ENCODE data around the gene AMPD3. TPM values are rescaled to one million over a fixed set of nuclear protein-coding genes. Genes with fewer than 3 reads are reported as not detected.
"Not testable (repeated sequence)": the region's sequence is repeated elsewhere in the genome, so short reads cannot be mapped to it uniquely, and the experiment has no call there.

AMPD3 gene
- total and polyA plus RNA-seq, 4 donors = 3.8 to 29.0 (median 24.2) TPM

- TF ChIP-seq CTCF (IDR thresholded peaks at IDR 0.05; ENCODE audit: control extremely low read depth, extremely low read depth) = no peak
- Histone ChIP-seq H3K9ac (ENCODE audit: insufficient read depth in 1 of 2, low read length in 2 of 2) (no peak overlapping the region), H3K27ac (ENCODE audit: low read depth in 1 of 2, low read length in 1 of 2) (no peak overlapping the region), H3K9me3 (ENCODE audit: control insufficient read depth in 4 of 4, insufficient read depth in 3 of 4, low read length in 3 of 4) (peaks cover 0 to 2% (median 0%) of the 10 kb centered on the region in 4 donors), H3K27me3 (ENCODE audit: control insufficient read depth in 3 of 3, insufficient read depth in 3 of 3, low read length in 2 of 3) (no peaks in the 10 kb centered on the region), H3K36me3 (ENCODE audit: control insufficient read depth in 4 of 4, insufficient read depth in 4 of 4, low read length in 4 of 4) (no peaks in the 10 kb centered on the region), H3K4me1 (ENCODE audit: control insufficient read depth in 5 of 5, insufficient read depth in 5 of 5, low read length in 5 of 5) (no peaks in the 10 kb centered on the region), H3K4me3 (no peak overlapping the region)
- no peak for DNase-seq
- ATAC-seq (ENCODE audit: insufficient read depth, low FRiP score) = no peak
- WGBS, 2 donors = 40 to 42% methylated on average over 1 of the region's 1 CpG
Observed at GRCh38 chr11:10432493-10432892, 22.6 kb upstream of the AMPD3 start.

- no peak overlapping the region for H3K27ac ChIP-seq (ENCODE audit: low read depth in 1 of 2, low read length in 1 of 2)
- no peaks in the 10 kb centered on the region for H3K27me3 ChIP-seq (ENCODE audit: control insufficient read depth in 3 of 3, insufficient read depth in 3 of 3, low read length in 2 of 3)
- no peak overlapping the region for H3K9ac ChIP-seq (ENCODE audit: insufficient read depth in 1 of 2, low read length in 2 of 2)
- no peaks in the 10 kb centered on the region for H3K36me3 ChIP-seq (ENCODE audit: control insufficient read depth in 4 of 4, insufficient read depth in 4 of 4, low read length in 4 of 4)
- 93 to 97% methylated on average over 1 of the region's 1 CpG for WGBS, 2 donors
- no peaks in the 10 kb centered on the region for H3K4me1 ChIP-seq (ENCODE audit: control insufficient read depth in 5 of 5, insufficient read depth in 5 of 5, low read length in 5 of 5)
- no peak overlapping the region for H3K4me3 ChIP-seq
- no peak for TF ChIP-seq CTCF (IDR thresholded peaks at IDR 0.05; ENCODE audit: control extremely low read depth, extremely low read depth)
- ATAC-seq (ENCODE audit: insufficient read depth, low FRiP score) = no peak
- DNase-seq = no peak
- peaks cover 0 to 2% (median 0%) of the 10 kb centered on the region in 4 donors for H3K9me3 ChIP-seq (ENCODE audit: control insufficient read depth in 4 of 4, insufficient read depth in 3 of 4, low read length in 3 of 4)
Observed at GRCh38 chr11:10432971-10433370, 22.1 kb upstream of the AMPD3 start.

DNA sequence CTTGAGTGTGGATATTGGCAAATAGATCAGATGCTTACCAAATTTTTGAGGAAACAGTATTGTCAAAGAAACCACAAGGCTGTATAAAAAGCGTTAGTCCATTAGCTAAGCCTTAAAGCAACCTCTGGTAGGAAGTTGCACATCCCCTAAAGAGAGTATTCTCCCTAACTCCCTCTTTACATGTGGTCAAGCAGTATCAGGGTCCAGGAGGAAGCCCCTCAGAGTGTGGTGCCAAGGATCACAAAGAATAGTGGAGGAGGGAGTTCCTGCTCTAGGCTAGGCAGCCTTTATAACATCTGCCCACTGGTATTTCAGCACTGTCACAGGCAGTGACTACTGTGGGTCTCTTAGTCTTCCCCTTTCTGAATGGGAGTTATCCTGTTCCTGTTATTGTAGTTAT lies 18.8 kb upstream of the AMPD3 start:
- Histone ChIP-seq H3K4me1 (ENCODE audit: control insufficient read depth in 5 of 5, insufficient read depth in 5 of 5, low read length in 5 of 5) (no peaks in the 10 kb centered on the region), H3K9ac (ENCODE audit: insufficient read depth in 1 of 2, low read length in 2 of 2) (no peak overlapping the region), H3K4me3 (no peak overlapping the region), H3K9me3 (ENCODE audit: control insufficient read depth in 4 of 4, insufficient read depth in 3 of 4, low read length in 3 of 4) (no peaks in the 10 kb centered on the region), H3K27ac (ENCODE audit: low read depth in 1 of 2, low read length in 1 of 2) (no peak overlapping the region), H3K36me3 (ENCODE audit: control insufficient read depth in 4 of 4, insufficient read depth in 4 of 4, low read length in 4 of 4) (no peaks in the 10 kb centered on the region), H3K27me3 (ENCODE audit: control insufficient read depth in 3 of 3, insufficient read depth in 3 of 3, low read length in 2 of 3) (no peaks in the 10 kb centered on the region)
- TF ChIP-seq CTCF (IDR thresholded peaks at IDR 0.05; ENCODE audit: control extremely low read depth, extremely low read depth) = no peak
- ATAC-seq (ENCODE audit: insufficient read depth, low FRiP score) (peak; percentile 62), DNase-seq (no peak)
- 38 to 61% methylated on average over 1 of the region's 1 CpG for WGBS, 2 donors

- H3K9ac ChIP-seq (ENCODE audit: insufficient read depth in 1 of 2, low read length in 2 of 2); H3K4me3 ChIP-seq; H3K27me3 ChIP-seq (ENCODE audit: control insufficient read depth in 3 of 3, insufficient read depth in 3 of 3, low read length in 2 of 3); H3K9me3 ChIP-seq (ENCODE audit: control insufficient read depth in 4 of 4, insufficient read depth in 3 of 4, low read length in 3 of 4); H3K36me3 ChIP-seq (ENCODE audit: control insufficient read depth in 4 of 4, insufficient read depth in 4 of 4, low read length in 4 of 4); H3K27ac ChIP-seq (ENCODE audit: low read depth in 1 of 2, low read length in 1 of 2); H3K4me1 ChIP-seq (ENCODE audit: control insufficient read depth in 5 of 5, insufficient read depth in 5 of 5, low read length in 5 of 5); DNase-seq; ATAC-seq (ENCODE audit: insufficient read depth, low FRiP score): not testable (repeated sequence)
- 28 to 62% methylated on average over 1 of the region's 1 CpG for WGBS, 2 donors
Observed at GRCh38 chr11:10436683-10437082, 18.4 kb upstream of the AMPD3 start.
